HL-60/S4 treated with retinoic acid at 250 ng/mL for 4 days and 3 days (cell line): ENCODE results near the gene SPCS2.
"Not testable (repeated sequence)": the region's sequence is repeated elsewhere in the genome, so short reads cannot be mapped to it uniquely, and the experiment has no call there.

Experiments used
- in situ Hi-C: fragments of 300-500 bp; cut with MboI; formaldehyde crosslinking; loops from 2 replicates; pipeline ENCODE4 v1.7.0; 2022; ENCODE audit warnings: low sequenced_read_pairs

Gene SPCS2

GRCh38 chr11:74990941-74991340 lies 41.9 kb downstream of the SPCS2 start:
- in situ Hi-C loops = no loop called here

GRCh38 chr11:74992852-74993251 lies 43.8 kb downstream of the SPCS2 start:
- in situ Hi-C loops = no loop called here

GRCh38 chr11:75000975-75001354 lies 51.9 kb downstream of the SPCS2 start:
- in situ Hi-C loops = no loop called here

GRCh38 chr11:75001686-75002085 lies 52.6 kb downstream of the SPCS2 start:
- in situ Hi-C loops = no loop called here

GRCh38 chr11:75002516-75002915 lies 53.5 kb downstream of the SPCS2 start:
- in situ Hi-C loops = no loop called here

- in situ Hi-C loops = no loop called here
Measured at GRCh38 chr11:75004215-75004614, 55.1 kb downstream of the SPCS2 start.

- in situ Hi-C loops = no loop called here
Measured at GRCh38 chr11:75011357-75011756, 62.3 kb downstream of the SPCS2 start.

GRCh38 chr11:75011872-75012271 lies 62.8 kb downstream of the SPCS2 start:
- in situ Hi-C loops = no loop called here

GRCh38 chr11:75013051-75013450 lies 64.0 kb downstream of the SPCS2 start:
- in situ Hi-C loops = no loop called here

GRCh38 chr11:75014129-75014528 lies 65.1 kb downstream of the SPCS2 start:
- in situ Hi-C loops = no loop called here

GRCh38 chr11:75019200-75019599 lies 70.1 kb downstream of the SPCS2 start:
- in situ Hi-C loops = not testable (repeated sequence)

- in situ Hi-C loops = not testable (repeated sequence)
Measured at GRCh38 chr11:75020328-75020727, 71.3 kb downstream of the SPCS2 start.

GRCh38 chr11:75022296-75022695 lies 73.2 kb downstream of the SPCS2 start:
- in situ Hi-C loops = no loop called here

- in situ Hi-C loops = no loop called here
Measured at GRCh38 chr11:75022759-75023396, 73.8 kb downstream of the SPCS2 start.

- in situ Hi-C loops = no loop called here
Measured at GRCh38 chr11:75023446-75024067, 74.5 kb downstream of the SPCS2 start.

- in situ Hi-C loops = no loop called here
Measured at GRCh38 chr11:75024068-75024449, 75.0 kb downstream of the SPCS2 start.

GRCh38 chr11:75024764-75025211 lies 75.7 kb downstream of the SPCS2 start:
- in situ Hi-C loops = no loop called here

GRCh38 chr11:75025561-75025960 lies 76.5 kb downstream of the SPCS2 start:
- in situ Hi-C loops = no loop called here

GRCh38 chr11:75028321-75028720 lies 79.3 kb downstream of the SPCS2 start:
- in situ Hi-C loops = no loop called here
